AG04449 (cell line): ENCODE data around the gene NDUFS3.

ENCODE experiments used
- CTCF ChIA-PET: fragments of 350-600 bp; formaldehyde crosslinking; extraction: SDS; loops from one replicate; lab custom pipeline; 2021; ENCODE audit warnings: antibody characterized with exemption; lab: Yijun Ruan, JAX
- POLR2A ChIA-PET: fragments of 400-600, 350-600 bp; formaldehyde crosslinking; extraction: SDS; loops from one replicate; lab custom pipeline; 2020; ENCODE audit warnings: antibody characterized with exemption, inconsistent platforms; lab: Yijun Ruan, JAX
- DNase-seq: peaks from one replicate; pipeline ENCODE4 v3.0.0-alpha.2; 2010; ENCODE audit warnings: low read depth, low spot score
- H3K4me3 ChIP-seq: 2 replicates; pipeline ENCODE4 v1.5.1; 2011; ENCODE audit warnings: low read depth, mild to moderate bottlenecking, control low read depth, low read length
- TF ChIP-seq, protein P1 (sequence below): IDR thresholded peaks from one replicate; pipeline ENCODE4 v1.5.1; 2011; ENCODE audit warnings: mild to moderate bottlenecking, moderate library complexity, low read length, control low read depth, inconsistent platforms; ENCODE audit not compliant: insufficient read depth; ENCODE audit errors: missing control alignments

NDUFS3 gene

DNA sequence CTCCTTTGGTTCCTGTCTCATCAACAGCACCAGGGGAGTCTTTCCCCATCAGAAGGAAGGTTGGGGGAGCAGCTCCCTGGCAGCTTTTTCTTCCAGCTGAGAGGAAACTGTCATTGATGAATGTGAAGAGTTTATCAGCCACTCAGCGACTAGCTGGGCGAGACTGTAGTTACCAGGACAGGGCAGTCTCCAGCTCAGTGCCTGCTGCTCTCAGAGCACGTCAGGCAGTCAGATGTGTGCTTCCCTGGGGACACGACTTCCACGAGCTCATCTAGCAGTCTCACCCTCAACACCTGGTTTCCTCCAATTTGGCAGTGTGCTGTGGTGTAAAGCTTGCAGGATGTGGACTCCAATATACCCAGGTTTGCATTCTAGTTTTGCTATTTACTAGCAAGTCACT is 27.9 kb downstream of the NDUFS3 start:
- TF ChIP-seq, protein P1, sequence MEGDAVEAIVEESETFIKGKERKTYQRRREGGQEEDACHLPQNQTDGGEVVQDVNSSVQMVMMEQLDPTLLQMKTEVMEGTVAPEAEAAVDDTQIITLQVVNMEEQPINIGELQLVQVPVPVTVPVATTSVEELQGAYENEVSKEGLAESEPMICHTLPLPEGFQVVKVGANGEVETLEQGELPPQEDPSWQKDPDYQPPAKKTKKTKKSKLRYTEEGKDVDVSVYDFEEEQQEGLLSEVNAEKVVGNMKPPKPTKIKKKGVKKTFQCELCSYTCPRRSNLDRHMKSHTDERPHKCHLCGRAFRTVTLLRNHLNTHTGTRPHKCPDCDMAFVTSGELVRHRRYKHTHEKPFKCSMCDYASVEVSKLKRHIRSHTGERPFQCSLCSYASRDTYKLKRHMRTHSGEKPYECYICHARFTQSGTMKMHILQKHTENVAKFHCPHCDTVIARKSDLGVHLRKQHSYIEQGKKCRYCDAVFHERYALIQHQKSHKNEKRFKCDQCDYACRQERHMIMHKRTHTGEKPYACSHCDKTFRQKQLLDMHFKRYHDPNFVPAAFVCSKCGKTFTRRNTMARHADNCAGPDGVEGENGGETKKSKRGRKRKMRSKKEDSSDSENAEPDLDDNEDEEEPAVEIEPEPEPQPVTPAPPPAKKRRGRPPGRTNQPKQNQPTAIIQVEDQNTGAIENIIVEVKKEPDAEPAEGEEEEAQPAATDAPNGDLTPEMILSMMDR, result no peak
- H3K4me3 ChIP-seq, result no peak overlapping the region
- POLR2A ChIA-PET, result interaction anchor here (0.8 to 1.1 kb wide), 3 partner anchors 9 to 20 kb away, joined by 3 read pairs; partner anchors contain the start of gene FAM180B
- CTCF ChIA-PET, result interaction anchor here (1.1 to 4.5 kb wide), 4 partner anchors 10 to 233 kb away, joined by 3 to 41 read pairs (median 6); partner anchors contain the start of genes KBTBD4 and NDUFS3
- no peak for DNase-seq

DNA sequence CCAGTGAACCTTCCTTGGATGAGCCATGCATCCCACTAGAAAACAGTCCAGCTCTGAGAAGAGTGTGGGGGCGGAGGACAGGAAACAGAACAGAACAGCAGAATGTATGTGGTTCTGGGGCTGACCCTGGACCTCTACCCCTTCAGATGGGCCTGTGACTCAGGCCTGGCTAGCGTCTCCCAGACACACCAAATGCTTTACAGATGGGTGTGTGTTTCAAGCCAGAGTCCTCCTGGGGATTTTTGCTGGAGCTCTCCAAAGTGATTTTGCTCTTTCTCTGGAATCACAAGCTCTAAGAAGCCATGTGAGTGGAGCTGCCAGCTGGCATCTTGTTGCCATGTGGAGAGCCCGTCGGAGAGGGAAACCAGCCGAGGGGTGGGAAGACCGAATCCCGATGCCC is 28.5 kb downstream of the NDUFS3 start:
- TF ChIP-seq, protein P1, result no peak
- no peak overlapping the region; the same call in 1 of the 2 replicates for H3K4me3 ChIP-seq
- peak; percentile 76 for DNase-seq
- CTCF ChIA-PET, result interaction anchor here (1.1 to 4.5 kb wide), 5 partner anchors 9 to 233 kb away, joined by 3 to 41 read pairs (median 4); partner anchors contain the start of genes KBTBD4 and NDUFS3
- POLR2A ChIA-PET, result interaction anchor here (0.5 to 1.1 kb wide), 5 partner anchors 8 to 331 kb away, joined by 3 to 4 read pairs (median 3); partner anchors contain the start of gene FAM180B

DNA sequence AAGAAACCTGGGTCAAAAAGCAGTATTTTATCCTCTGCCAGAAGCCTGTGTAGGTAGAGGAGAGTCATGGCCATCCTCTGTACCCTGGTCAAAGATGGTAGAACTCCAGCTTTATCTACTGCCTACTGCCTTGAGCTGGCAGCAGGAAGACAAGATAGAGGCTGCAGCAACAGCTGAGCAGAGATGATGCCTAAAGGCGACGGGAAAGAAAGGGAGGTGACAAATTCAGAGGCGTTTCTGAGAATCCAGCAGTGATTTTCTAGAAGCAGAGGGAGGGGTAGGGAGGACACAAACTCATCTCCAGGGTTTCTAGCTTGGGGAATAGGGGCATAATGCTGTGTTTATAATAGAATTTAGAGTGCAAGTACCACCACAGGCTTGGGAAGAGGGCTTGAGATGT is 30.8 kb downstream of the NDUFS3 start:
- ChIA-PET CTCF (no interaction called here), POLR2A (no interaction called here)
- DNase-seq, result no peak
- TF ChIP-seq, protein P1, result no peak
- H3K4me3 ChIP-seq, result no peak overlapping the region

DNA sequence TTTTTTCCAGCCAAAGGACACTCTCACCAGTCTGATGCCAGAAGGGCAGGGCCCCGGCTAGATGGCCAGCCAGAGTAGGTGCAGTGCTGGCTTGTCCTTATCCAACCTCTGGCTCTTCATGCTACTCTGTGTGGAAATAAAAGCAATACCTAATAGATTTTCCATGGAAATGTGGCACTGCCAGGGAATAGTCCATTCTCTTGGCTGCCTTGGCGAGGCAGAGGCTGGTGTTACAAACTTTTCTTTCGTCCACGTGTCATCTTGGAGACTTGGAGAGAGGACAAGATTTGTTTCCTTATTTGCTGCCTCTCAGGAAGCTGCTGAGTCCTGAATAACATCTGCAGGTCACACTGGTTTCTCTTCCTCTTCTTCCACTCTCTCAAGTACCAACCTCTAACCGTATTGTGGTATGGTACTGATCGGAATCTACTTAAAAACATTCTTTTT is 32.5 kb downstream of the NDUFS3 start:
- ChIA-PET CTCF (interaction anchor here (1.5 kb wide), 1 partner anchor 9 kb away, joined by 5 read pairs; no protein-coding TSS in a partner anchor), POLR2A (no interaction called here)
- no peak overlapping the region for H3K4me3 ChIP-seq
- no peak for DNase-seq
- TF ChIP-seq, protein P1, result no peak

DNA sequence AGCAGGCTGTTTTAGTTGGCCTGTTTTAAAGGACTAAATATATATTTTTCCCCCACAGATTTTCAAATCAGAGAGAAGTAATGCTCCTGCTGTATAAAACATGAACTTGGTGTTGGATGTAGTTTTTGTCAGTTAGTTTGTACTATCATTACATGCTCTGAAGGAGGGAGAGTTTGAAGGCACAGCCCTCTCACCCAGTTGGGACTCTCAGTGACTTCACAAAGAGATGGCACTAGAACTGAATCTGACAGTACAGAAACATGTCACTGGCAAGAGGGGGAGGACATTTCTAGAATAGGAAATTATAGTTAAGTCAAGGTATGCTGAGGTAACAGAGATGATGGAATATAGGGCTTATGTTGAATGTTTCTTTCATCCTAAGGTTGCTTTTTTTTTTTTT is 36.4 kb downstream of the NDUFS3 start:
- no peak for DNase-seq
- CTCF ChIA-PET, result interaction anchor here (1.4 to 4.0 kb wide), 3 partner anchors 27 to 241 kb away, joined by 3 to 29 read pairs (median 9); partner anchors contain the start of genes KBTBD4, MTCH2 and NDUFS3
- H3K4me3 ChIP-seq, result no peak overlapping the region
- POLR2A ChIA-PET, result interaction anchor here (0.9 kb wide), 1 partner anchor 8 kb away, joined by 3 read pairs; no protein-coding TSS in a partner anchor
- TF ChIP-seq, protein P1, result no peak

DNA sequence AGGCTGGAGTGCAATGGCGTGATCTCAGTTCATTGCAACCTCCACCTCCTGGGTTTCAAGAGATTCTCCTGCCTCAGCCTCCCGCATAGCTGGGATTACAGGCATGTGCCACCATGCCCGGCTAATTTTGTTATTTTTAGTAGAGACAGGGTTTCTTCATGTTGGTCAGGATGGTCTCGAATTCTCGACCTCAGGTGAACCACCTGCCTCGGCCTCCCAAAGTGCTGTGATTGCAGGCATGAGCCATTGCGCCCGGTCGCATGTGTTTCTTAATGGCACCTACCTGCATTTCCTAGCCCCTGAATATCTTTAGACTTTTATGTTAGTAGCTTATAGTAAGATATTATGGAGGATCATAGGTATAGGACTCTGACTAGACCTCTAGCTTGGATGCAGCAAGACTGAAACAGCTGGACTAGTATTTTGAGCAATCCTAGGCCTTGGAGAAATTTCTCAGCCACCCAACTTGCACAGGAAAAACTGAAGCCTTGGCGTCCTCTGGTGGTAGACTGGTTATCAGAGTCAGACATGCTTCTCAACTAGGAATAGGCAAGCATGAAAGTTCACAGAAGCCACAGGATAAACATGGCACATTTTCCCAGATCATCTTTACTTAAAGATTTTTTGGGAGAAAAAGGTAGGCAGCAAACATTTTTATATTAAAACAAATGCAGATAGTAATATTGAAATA is 38.0 kb downstream of the NDUFS3 start:
- ChIA-PET POLR2A (interaction anchor here (1.0 kb wide), 1 partner anchor 201 kb away, joined by 4 read pairs; no protein-coding TSS in a partner anchor), CTCF (interaction anchor here (0.6 to 4.0 kb wide), 28 partner anchors 8 to 243 kb away, joined by 3 to 41 read pairs (median 4); partner anchors contain the start of genes CELF1, KBTBD4, NDUFS3 and PSMC3)
- peak; percentile 34 for DNase-seq
- no peak overlapping the region for H3K4me3 ChIP-seq
- TF ChIP-seq, protein P1, result peak; percentile 83
